A549 (cell line): Measurements from ENCODE around the gene PARD6G.

Experiments
- HDAC2 ChIP-seq: fragments of 200-600 bp; sonication (generic); IDR thresholded peaks from 2 replicates; pipeline ENCODE4 v1.6.1; 2016
- JUNB ChIP-seq: fragments of >200 bp; sonication (Bioruptor Twin); formaldehyde crosslinking; IDR thresholded peaks from 2 replicates; pipeline ENCODE4 v1.6.1; 2016
- POLR2A ChIP-seq: IDR thresholded peaks from 2 replicates; pipeline ENCODE4 v1.6.1; 2012; ENCODE audit warnings: mild to moderate bottlenecking, low read length
- TF ChIP-seq, protein P1 (sequence below): fragments of 450-650 bp; IDR thresholded peaks from 2 replicates; pipeline ENCODE4 v1.6.1; 2014; ENCODE audit warnings: antibody characterized with exemption
- TF ChIP-seq, protein P2 (sequence below): fragments of >200 bp; sonication (Bioruptor Twin); formaldehyde crosslinking; IDR thresholded peaks from 3 replicates; pipeline ENCODE4 v1.5.1; 2016

DNA sequence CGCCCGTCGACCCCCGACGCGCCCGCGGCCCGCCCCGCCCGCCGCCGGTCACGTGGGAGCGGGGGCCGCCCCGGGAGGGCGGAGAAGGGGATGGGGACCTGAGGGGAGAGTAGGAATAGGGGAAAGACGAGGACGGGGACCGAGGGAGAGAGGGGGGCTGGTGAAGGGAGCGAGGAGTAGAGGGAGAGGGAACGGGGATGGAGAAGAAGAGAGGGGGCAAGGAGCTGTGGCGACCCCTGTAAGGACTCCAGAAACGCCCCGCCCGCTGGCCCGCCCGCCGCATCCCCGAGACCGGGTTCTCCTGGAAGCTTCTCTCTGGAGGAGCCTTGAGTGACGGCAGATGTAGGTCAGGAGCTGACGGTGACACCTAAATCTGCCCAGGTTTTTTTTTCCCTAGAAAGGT, 137.6 kb downstream of the PARD6G start:
- TF ChIP-seq JUNB (no peak), HDAC2 (no peak), POLR2A (no peak)
- TF ChIP-seq, protein P1, sequence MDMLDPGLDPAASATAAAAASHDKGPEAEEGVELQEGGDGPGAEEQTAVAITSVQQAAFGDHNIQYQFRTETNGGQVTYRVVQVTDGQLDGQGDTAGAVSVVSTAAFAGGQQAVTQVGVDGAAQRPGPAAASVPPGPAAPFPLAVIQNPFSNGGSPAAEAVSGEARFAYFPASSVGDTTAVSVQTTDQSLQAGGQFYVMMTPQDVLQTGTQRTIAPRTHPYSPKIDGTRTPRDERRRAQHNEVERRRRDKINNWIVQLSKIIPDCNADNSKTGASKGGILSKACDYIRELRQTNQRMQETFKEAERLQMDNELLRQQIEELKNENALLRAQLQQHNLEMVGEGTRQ, result no peak
- TF ChIP-seq, protein P2, sequence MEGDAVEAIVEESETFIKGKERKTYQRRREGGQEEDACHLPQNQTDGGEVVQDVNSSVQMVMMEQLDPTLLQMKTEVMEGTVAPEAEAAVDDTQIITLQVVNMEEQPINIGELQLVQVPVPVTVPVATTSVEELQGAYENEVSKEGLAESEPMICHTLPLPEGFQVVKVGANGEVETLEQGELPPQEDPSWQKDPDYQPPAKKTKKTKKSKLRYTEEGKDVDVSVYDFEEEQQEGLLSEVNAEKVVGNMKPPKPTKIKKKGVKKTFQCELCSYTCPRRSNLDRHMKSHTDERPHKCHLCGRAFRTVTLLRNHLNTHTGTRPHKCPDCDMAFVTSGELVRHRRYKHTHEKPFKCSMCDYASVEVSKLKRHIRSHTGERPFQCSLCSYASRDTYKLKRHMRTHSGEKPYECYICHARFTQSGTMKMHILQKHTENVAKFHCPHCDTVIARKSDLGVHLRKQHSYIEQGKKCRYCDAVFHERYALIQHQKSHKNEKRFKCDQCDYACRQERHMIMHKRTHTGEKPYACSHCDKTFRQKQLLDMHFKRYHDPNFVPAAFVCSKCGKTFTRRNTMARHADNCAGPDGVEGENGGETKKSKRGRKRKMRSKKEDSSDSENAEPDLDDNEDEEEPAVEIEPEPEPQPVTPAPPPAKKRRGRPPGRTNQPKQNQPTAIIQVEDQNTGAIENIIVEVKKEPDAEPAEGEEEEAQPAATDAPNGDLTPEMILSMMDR, result no peak
